Measurements from ENCODE around the gene PPP4R2.
"Not testable (repeated sequence)": the region's sequence is repeated elsewhere in the genome, so short reads cannot be mapped to it uniquely, and the experiment has no call there.

PPP4R2 gene

DNA sequence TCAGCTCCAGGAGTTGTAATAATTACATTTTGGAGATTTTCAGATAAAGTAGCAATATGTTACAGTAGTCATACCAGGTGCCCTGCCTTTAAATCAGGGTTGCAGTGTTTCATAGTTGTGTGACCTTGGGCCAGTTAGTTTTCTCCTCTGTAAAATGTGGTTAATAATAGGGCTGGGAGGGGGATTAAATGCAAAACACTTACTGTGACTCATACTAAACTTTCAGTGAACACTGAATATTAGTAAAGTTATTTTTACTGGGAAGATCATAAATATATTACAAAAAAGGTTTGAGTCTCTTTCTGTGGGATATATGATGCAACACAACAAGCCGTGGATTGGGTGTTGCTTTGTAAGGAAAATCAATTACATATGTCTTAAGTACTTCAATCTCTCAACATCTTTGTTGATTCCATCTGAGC lies 63.7 kb downstream of the PPP4R2 start:
- Histone ChIP-seq H3K4me3 (no peak overlapping the region), H3K27ac (no peak overlapping the region)

DNA sequence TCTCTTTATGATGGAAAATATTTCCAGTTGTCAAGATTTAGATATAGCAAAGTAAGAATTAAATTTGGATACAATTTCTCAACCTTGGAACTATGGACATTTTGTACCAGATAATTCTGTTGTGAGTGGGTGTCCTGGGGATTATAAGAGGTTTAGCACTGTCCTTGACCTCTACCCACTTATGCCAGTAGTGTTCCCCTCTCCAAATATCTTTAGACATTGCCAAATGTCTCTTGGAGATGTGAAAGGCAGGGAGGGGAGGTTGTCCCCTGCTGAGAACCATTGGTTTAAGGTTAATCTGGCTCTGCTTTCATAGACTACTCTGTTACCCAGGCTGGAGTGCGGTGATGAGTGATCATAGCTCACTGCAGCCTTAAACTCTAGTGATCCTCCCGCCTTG lies 64.8 kb downstream of the PPP4R2 start, which contains the start of gene EBLN2:
Gene EBLN2, plus strand, starts transcription at position 244 of the 400 bp plus-strand sequence. CDS start 423 bp downstream, outside the sequence.
- Histone ChIP-seq H3K27ac (no peak within 1 kb of the TSS), H3K4me3 (no peak within 1 kb of the TSS)

DNA sequence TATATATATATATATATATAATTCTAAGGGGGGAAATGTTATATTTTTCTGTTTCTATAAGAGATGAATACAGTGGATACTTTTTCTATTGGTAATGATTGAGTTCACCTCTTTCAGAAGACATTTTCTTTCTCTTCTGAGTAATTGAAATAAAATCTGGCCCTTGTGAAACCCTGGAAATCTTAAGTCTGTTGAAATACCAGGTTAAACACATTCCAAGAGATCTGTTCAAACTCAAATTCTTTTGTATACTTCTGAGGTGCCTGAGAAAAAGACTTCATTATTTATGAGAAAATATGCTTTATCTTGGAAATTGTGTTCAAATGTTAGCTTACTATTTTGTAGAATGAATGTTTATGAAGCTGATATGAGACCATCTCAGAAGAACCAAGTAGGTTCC lies 69.6 kb downstream of the PPP4R2 start:
- H3K27ac ChIP-seq = not testable (repeated sequence)

DNA sequence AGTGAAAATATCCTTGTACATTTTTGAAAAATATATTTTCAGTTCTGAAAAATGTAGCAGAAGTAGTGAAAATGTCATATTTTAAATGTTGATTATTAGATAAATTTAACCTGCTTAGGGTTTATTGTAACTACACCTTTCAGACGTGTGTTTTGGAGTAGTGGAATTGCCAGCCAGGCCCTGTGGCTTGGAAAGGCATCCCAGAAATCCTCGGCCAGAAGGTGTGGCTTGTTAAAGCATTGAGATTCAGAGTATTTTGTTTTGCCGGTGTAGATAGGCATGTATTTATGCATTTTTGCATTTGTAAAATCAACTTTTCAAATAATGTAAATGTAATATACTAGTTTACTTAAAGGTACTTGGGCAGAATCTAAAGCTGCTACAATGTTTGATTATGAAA lies 71.8 kb downstream of the PPP4R2 start:
- no peak overlapping the region for H3K4me3 ChIP-seq
- no peak overlapping the region for H3K27ac ChIP-seq

More for the DNA sequence above, 69.6 kb downstream of the PPP4R2 start:
- not testable (repeated sequence) for H3K4me3 ChIP-seq

- no peak overlapping the region for H3K27ac ChIP-seq
- H3K4me3 ChIP-seq = no peak overlapping the region
These were observed 72.6 kb downstream of the PPP4R2 start for GRCh38 chr3:73069187-73069586.

DNA sequence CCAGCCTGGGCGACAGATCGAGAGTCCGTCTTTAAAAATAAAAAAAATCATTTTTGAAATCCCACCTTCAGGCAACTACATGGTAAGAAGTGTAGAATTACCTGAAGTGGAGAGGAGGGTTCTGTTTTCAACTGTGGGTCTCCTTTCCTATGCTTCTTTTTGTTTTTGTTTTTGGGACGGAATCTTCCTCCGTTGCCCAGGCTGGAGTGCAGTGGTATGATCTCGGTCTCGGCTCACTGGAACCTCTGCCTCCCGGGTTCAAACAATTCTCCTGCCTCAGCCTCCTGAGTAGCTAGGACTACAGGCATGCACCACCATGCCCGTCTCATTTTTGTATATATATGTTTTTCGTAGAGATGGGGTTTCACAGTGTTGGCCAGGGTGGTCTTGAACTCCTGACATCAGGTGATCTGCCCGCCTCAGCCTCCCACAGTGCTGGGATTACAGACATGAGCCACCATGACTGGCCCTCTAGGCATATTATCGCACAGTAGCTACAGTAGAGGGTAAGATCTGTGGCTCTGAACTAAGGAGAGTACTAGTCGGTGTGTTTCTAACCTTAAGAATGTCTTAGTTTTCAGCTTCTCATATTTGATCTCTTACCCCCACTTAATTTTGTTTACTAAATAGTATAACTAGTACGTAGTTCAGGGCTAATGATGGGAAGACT lies 73.3 kb downstream of the PPP4R2 start:
- H3K4me3 ChIP-seq = no peak overlapping the region
- H3K27ac ChIP-seq = no peak overlapping the region

DNA sequence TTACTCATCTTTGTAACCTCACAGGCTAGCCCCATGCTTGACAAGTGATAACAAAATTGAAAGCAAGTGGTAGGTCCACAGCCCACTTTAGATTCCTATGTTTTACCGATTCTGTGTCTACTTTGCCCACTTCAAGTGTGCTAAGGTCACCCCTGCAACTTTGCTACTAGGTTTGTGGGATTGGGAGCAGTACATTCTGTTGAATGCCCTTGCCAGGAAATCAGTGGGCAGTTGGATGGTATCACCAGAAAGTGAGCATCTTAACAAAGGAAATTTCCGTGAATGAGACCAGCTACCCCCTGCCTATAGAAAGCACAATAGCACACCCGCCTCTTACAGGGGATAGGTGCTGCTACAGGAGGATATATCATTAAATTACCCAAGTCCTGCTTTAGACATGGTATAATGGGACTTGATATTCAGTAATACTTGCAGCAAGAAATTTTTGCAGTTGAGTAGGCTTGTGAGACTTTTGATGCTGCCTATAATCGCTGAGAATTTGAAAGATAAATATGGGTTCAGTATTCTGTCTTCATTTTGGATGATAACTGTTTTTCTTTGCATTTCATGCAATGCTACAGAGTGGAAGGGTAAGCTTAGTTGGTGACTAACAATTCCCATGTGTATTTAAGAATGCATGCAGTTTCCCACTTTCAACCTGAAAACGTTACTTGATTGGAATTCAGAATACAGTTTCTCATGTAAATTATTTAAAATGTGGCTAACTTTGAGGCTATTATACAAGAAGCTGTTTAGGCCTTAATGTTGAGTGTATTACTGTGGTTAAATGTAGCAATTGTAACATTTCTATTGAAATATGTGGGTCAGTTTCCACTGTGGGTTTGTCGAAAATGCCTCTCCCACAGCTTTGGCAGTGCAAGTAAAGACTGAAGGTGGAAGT lies 74.3 kb downstream of the PPP4R2 start:
- Histone ChIP-seq H3K27ac (no peak overlapping the region), H3K4me3 (no peak overlapping the region)

- Histone ChIP-seq H3K4me3 (no peak overlapping the region), H3K27ac (no peak overlapping the region)
These were observed 75.3 kb downstream of the PPP4R2 start for GRCh38 chr3:73071952-73072351.

GRCh38 chr3:73072634-73073033 lies 76.0 kb downstream of the PPP4R2 start:
- Histone ChIP-seq H3K4me3 (no peak overlapping the region), H3K27ac (no peak overlapping the region)

- H3K4me3 ChIP-seq = no peak overlapping the region
- no peak overlapping the region for H3K27ac ChIP-seq
These were observed 76.6 kb downstream of the PPP4R2 start for GRCh38 chr3:73073091-73073707.

DNA sequence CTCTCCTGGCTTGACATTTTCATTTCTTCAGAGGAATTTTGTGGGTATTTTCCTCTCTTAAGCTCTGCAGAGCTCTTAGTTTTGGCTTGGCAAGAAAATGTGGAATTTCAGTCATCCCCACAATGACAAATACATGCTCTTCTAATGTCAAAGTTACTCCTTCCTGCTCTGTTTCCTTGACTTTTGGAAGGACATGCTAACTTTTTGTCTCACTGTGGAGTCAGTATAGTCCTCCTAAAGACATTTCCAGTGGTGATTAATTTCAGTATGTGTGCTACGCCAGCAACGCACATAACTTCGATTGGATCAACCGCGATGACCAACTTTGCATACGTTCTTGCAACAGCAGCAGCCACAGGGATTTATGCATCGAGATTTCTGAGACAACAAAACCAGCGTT lies 78.2 kb downstream of the PPP4R2 start:
- Histone ChIP-seq H3K27ac (no peak overlapping the region), H3K4me3 (no peak overlapping the region)

- Histone ChIP-seq H3K27ac (no peak overlapping the region), H3K4me3 (no peak overlapping the region)
These were observed 83.8 kb downstream of the PPP4R2 start for GRCh38 chr3:73080216-73080966.

DNA sequence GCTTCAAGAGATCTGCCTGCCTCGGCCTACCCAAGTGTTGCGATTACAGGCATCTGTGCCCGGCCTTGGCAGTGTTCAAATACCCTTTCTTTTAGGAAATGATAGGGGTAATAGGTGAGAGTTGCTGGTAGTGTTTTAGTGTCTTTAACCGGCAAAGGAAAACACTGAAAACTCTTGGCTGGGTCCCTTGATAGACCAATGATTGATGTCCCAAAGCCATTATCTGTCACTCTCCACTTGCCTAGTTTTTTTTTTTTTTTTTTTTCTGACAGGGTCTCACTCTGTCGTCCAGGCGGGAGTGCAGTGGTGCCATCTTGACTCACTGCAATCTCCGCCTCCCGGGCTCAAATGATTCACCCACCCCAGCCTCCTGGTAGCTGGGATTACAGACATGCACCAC lies 84.5 kb downstream of the PPP4R2 start:
- no peak overlapping the region for H3K27ac ChIP-seq
- H3K4me3 ChIP-seq = no peak overlapping the region

DNA sequence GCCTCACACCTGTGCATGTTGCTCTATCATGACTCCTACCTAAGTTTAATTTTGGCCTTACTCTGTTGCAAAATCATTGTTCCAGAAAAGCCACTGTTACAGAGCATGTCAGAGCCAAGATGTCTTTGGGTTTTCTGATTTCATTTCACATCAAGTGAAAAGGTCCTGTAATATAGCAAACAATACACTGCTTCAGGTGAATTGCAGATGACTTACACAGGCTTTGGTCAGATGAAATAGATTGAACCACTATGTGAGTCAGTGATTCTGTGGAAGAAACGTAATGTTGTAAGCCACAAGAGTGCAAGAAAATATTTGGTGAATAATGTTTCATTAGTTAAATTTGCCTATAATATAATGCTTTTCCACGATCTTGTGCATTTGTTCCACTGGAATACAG lies 87.6 kb downstream of the PPP4R2 start:
- H3K4me3 ChIP-seq = no peak overlapping the region
- H3K27ac ChIP-seq = no peak overlapping the region

GRCh38 chr3:73086071-73086494 lies 89.5 kb downstream of the PPP4R2 start:
- H3K4me3 ChIP-seq = no peak overlapping the region
- no peak overlapping the region for H3K27ac ChIP-seq

- no peak overlapping the region for H3K4me3 ChIP-seq
- no peak overlapping the region for H3K27ac ChIP-seq
These were observed 97.5 kb downstream of the PPP4R2 start for GRCh38 chr3:73094129-73094528.

- H3K4me3 ChIP-seq = no peak overlapping the region
- peak overlapping the region in 1 of 21 experiments; percentile 37 for H3K27ac ChIP-seq
These were observed 98.3 kb downstream of the PPP4R2 start for GRCh38 chr3:73094951-73095350.

GRCh38 chr3:73096169-73096568 lies 99.6 kb downstream of the PPP4R2 start:
- no peak overlapping the region for H3K27ac ChIP-seq
- no peak overlapping the region for H3K4me3 ChIP-seq

GRCh38 chr3:73098026-73098425 lies 101.4 kb downstream of the PPP4R2 start:
- Histone ChIP-seq H3K27ac (no peak overlapping the region), H3K4me3 (no peak overlapping the region)

DNA sequence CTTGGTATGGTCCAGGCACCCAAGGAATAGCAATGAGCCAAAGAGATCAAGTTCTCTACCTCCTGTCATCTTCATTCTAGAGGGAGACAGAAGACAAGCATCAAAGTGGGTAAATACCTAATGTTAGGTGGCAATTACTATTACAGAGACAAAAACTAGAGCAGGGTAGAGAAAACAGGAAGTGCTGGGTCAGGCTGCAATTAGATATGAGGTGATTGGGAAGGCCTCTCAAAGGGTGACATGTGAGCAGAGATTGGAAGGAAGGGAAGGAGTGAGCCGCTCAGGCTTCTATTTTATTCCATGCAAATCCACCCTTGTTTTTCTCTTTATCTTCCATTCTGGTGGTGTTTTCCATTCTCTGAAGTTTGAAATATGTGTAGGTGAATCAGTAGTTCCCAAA lies 102.3 kb downstream of the PPP4R2 start:
- no peak overlapping the region for H3K4me3 ChIP-seq
- H3K27ac ChIP-seq = no peak overlapping the region

Data from skin epidermis (tissue), 12 donors.